NB4 (cell line): ENCODE data around the gene NDUFB5.

Experiments used
- CTCF ChIP-seq: IDR thresholded peaks from one replicate; pipeline ENCODE4 v1.5.1; 2012; ENCODE audit warnings: low read depth, low read length
- POLR2A ChIP-seq: IDR thresholded peaks from 2 replicates; pipeline ENCODE4 v1.6.1; 2011; ENCODE audit warnings: mild to moderate bottlenecking; ENCODE audit not compliant: insufficient read length; ENCODE audit errors: extremely low read depth

- no peak for TF ChIP-seq CTCF
- no peak for TF ChIP-seq POLR2A
Measured at GRCh38 chr3:179663093-179663492, 58.5 kb downstream of the NDUFB5 start.
